ENCODE results near the gene ADAT3.

ADAT3 gene

GRCh38 chr19:1901940-1902404 is 3.2 kb upstream of the ADAT3 start:
- DNase-seq (ENCODE audit: low spot score), result no peak

GRCh38 chr19:1902923-1903322 is 2.3 kb upstream of the ADAT3 start:
- TF ChIP-seq CTCF (IDR thresholded peaks at IDR 0.05; ENCODE audit: borderline replicate concordance, control extremely low read depth, extremely low read depth, insufficient read depth, missing control alignments), result no peak
- no peak for DNase-seq (ENCODE audit: low spot score)
- in situ Hi-C loops (cut with MboI; ENCODE audit: low sequenced_read_pairs, unreplicated experiment), result no loop called here

More at GRCh38 chr19:1901940-1902404, 3.2 kb upstream of the ADAT3 start:
- in situ Hi-C loops (cut with MboI; ENCODE audit: low sequenced_read_pairs, unreplicated experiment), result no loop called here
- TF ChIP-seq CTCF (IDR thresholded peaks at IDR 0.05; ENCODE audit: borderline replicate concordance, control extremely low read depth, extremely low read depth, insufficient read depth, missing control alignments), result no peak

GRCh38 chr19:1904860-1905109 is 414 bp upstream of the ADAT3 start:
- no peak for TF ChIP-seq CTCF (IDR thresholded peaks at IDR 0.05; ENCODE audit: borderline replicate concordance, control extremely low read depth, extremely low read depth, insufficient read depth, missing control alignments)
- in situ Hi-C loops (cut with MboI; ENCODE audit: low sequenced_read_pairs, unreplicated experiment), result no loop called here
- no peak for DNase-seq (ENCODE audit: low spot score)

GRCh38 chr19:1905863-1906375 is 720 bp downstream of the ADAT3 start:
- DNase-seq (ENCODE audit: low spot score), result no peak
- no peak for TF ChIP-seq CTCF (IDR thresholded peaks at IDR 0.05; ENCODE audit: borderline replicate concordance, control extremely low read depth, extremely low read depth, insufficient read depth, missing control alignments)
- in situ Hi-C loops (cut with MboI; ENCODE audit: low sequenced_read_pairs, unreplicated experiment), result no loop called here

- no peak for TF ChIP-seq CTCF (IDR thresholded peaks at IDR 0.05; ENCODE audit: borderline replicate concordance, control extremely low read depth, extremely low read depth, insufficient read depth, missing control alignments)
- no peak for DNase-seq (ENCODE audit: low spot score)
- in situ Hi-C loops (cut with MboI; ENCODE audit: low sequenced_read_pairs, unreplicated experiment), result no loop called here
These were observed 1.9 kb downstream of the ADAT3 start for GRCh38 chr19:1906985-1907562.

GRCh38 chr19:1907563-1908363 is 2.6 kb downstream of the ADAT3 start:
- TF ChIP-seq CTCF (IDR thresholded peaks at IDR 0.05; ENCODE audit: borderline replicate concordance, control extremely low read depth, extremely low read depth, insufficient read depth, missing control alignments), result no peak
- in situ Hi-C loops (cut with MboI; ENCODE audit: low sequenced_read_pairs, unreplicated experiment), result no loop called here
- no peak for DNase-seq (ENCODE audit: low spot score)
